Measurements from ENCODE around the gene NADSYN1. TPM values are rescaled to one million over a fixed set of nuclear protein-coding genes. Genes with fewer than 3 reads are reported as not detected.
A peak's percentile ranks its signal among the peaks of the same experiment; 100 is the strongest.

Gene NADSYN1
- total and polyA plus RNA-seq, 2 of the 13 experiments (the other 11 are each of a cell fraction or from before 2014, with no cell fraction given), result 35.7 to 51.5 TPM

DNA sequence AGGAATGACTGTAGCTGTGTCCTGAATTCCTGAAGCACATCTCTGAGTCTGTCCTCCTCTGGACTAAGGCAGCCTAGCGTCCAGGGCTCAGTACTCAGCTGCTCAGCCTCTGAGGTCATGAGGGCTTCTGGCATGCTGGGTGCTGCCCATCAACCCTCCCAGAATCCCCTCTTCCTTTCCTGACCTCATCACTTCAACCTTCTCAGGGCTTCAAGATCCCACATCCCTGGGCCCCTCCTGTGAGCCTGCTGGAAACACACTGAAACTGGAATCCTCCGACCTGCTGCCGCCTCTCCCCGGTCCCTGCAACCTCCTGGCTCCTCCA lies 85.6 kb downstream of the NADSYN1 start:
- in situ Hi-C loops (cut with HindIII; ENCODE audit: extremely low pct_ligation_motif_present, low pct_unique_long_range_greater_than_20kb), result no loop called here
- no peaks in the 10 kb centered on the region for H4K20me1 ChIP-seq (ENCODE audit: insufficient read depth, low read length)
- no peak overlapping the region for H3K4me3 ChIP-seq (replicated peaks in 1 of 3; ENCODE audit: insufficient read depth in 1 of 3, low read depth in 2 of 3, low read length in 3 of 3)
- H3K9me3 ChIP-seq (ENCODE audit: low read length), result no peaks in the 10 kb centered on the region
- TF ChIP-seq, protein P1, sequence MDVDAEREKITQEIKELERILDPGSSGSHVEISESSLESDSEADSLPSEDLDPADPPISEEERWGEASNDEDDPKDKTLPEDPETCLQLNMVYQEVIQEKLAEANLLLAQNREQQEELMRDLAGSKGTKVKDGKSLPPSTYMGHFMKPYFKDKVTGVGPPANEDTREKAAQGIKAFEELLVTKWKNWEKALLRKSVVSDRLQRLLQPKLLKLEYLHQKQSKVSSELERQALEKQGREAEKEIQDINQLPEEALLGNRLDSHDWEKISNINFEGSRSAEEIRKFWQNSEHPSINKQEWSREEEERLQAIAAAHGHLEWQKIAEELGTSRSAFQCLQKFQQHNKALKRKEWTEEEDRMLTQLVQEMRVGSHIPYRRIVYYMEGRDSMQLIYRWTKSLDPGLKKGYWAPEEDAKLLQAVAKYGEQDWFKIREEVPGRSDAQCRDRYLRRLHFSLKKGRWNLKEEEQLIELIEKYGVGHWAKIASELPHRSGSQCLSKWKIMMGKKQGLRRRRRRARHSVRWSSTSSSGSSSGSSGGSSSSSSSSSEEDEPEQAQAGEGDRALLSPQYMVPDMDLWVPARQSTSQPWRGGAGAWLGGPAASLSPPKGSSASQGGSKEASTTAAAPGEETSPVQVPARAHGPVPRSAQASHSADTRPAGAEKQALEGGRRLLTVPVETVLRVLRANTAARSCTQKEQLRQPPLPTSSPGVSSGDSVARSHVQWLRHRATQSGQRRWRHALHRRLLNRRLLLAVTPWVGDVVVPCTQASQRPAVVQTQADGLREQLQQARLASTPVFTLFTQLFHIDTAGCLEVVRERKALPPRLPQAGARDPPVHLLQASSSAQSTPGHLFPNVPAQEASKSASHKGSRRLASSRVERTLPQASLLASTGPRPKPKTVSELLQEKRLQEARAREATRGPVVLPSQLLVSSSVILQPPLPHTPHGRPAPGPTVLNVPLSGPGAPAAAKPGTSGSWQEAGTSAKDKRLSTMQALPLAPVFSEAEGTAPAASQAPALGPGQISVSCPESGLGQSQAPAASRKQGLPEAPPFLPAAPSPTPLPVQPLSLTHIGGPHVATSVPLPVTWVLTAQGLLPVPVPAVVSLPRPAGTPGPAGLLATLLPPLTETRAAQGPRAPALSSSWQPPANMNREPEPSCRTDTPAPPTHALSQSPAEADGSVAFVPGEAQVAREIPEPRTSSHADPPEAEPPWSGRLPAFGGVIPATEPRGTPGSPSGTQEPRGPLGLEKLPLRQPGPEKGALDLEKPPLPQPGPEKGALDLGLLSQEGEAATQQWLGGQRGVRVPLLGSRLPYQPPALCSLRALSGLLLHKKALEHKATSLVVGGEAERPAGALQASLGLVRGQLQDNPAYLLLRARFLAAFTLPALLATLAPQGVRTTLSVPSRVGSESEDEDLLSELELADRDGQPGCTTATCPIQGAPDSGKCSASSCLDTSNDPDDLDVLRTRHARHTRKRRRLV (CRISPR knock-in tag; IDR thresholded peaks at IDR 0.05), result no peak
- TF ChIP-seq TSC22D2 (CRISPR knock-in tag; IDR thresholded peaks at IDR 0.05; ENCODE audit: borderline replicate concordance) (no peak), ZNF337 (CRISPR knock-in tag; IDR thresholded peaks at IDR 0.05; ENCODE audit: borderline replicate concordance, low read depth) (no peak), SPEN (CRISPR knock-in tag; IDR thresholded peaks at IDR 0.05; ENCODE audit: low read depth) (no peak), ZNF891 (CRISPR knock-in tag; IDR thresholded peaks at IDR 0.05) (no peak), JUNB (CRISPR knock-in tag; IDR thresholded peaks at IDR 0.05; ENCODE audit: borderline replicate concordance) (no peak), ZFP62 (CRISPR knock-in tag; IDR thresholded peaks at IDR 0.05) (no peak), ATF1 (CRISPR knock-in tag; IDR thresholded peaks at IDR 0.05) (no peak), ISX (CRISPR knock-in tag; conservative IDR thresholded peaks at IDR 0.05) (no peak), POLR2A (IDR thresholded peaks at IDR 0.05; ENCODE audit: insufficient read depth in 1 of 2, low read depth in 2 of 2, low read length in 2 of 2) (no peak), ZNF776 (CRISPR knock-in tag; IDR thresholded peaks at IDR 0.05) (no peak), ATM (IDR thresholded peaks at IDR 0.05; ENCODE audit: borderline replicate concordance) (no peak)
- TF ChIP-seq, protein P2, sequence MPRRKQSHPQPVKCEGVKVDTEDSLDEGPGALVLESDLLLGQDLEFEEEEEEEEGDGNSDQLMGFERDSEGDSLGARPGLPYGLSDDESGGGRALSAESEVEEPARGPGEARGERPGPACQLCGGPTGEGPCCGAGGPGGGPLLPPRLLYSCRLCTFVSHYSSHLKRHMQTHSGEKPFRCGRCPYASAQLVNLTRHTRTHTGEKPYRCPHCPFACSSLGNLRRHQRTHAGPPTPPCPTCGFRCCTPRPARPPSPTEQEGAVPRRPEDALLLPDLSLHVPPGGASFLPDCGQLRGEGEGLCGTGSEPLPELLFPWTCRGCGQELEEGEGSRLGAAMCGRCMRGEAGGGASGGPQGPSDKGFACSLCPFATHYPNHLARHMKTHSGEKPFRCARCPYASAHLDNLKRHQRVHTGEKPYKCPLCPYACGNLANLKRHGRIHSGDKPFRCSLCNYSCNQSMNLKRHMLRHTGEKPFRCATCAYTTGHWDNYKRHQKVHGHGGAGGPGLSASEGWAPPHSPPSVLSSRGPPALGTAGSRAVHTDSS (CRISPR knock-in tag; conservative IDR thresholded peaks at IDR 0.05), result no peak
- no peaks in the 10 kb centered on the region for H3K27me3 ChIP-seq (ENCODE audit: control insufficient read depth in 1 of 2, insufficient read depth in 2 of 2, low read length in 2 of 2)
- H3K36me3 ChIP-seq (replicated peaks in 1 of 2; ENCODE audit: control insufficient read depth in 1 of 2, insufficient read depth in 2 of 2, low read length in 2 of 2), result no peaks in the 10 kb centered on the region
- BruUV-seq (replicated peaks), result no TSS peak
- H3K4me2 ChIP-seq (ENCODE audit: low read depth, low read length), result no peak overlapping the region
- H3K27ac ChIP-seq (ENCODE audit: extremely low read length, insufficient read depth, low read length), result no peak overlapping the region
- no peak overlapping the region for H2AFZ ChIP-seq (ENCODE audit: low read length)
- 93% methylated on average over 4 of the region's 4 CpGs for WGBS (ENCODE audit: low lambda C conversion rate)
- intact Hi-C loops (cut with micrococcal nuclease; ENCODE audit: unreplicated experiment), result no loop called here
- no peaks in the 10 kb centered on the region for H3K79me2 ChIP-seq (ENCODE audit: insufficient read depth, low read length)
- no peak overlapping the region for H3K9ac ChIP-seq (ENCODE audit: insufficient read depth, low read depth, low read length)
- ATAC-seq (peak; percentile 67), DNase-seq (ENCODE audit: low spot score) (no peak), FAIRE-seq (no peak)
- peaks cover 95% of the 10 kb centered on the region for H3K4me1 ChIP-seq (ENCODE audit: insufficient read depth, low read length)
- ChIA-PET CTCF (ENCODE audit: low intra/inter-chr PET ratio, low total read pairs) (no interaction called here), POLR2A (no interaction called here)
